HFFc6 (cell line): ENCODE measurements around the gene CTNNA2. TPM values are rescaled to one million over a fixed set of nuclear protein-coding genes. Genes with fewer than 3 reads are reported as not detected.

Experiments
- DNase-seq: peaks from one replicate; pipeline ENCODE4 v3.0.0-alpha.2; 2018
- H3K27ac Mint-ChIP-seq: 2 replicates; pipeline ENCODE4 v1.8.0; 2020; ENCODE audit warnings: mild to moderate bottlenecking, mixed read lengths
- H3K27me3 Mint-ChIP-seq: 2 replicates; pipeline ENCODE4 v1.8.0; 2021; ENCODE audit warnings: mild to moderate bottlenecking, moderate library complexity, mixed read lengths; ENCODE audit not compliant: insufficient read depth
- H3K36me3 Mint-ChIP-seq: 2 replicates; pipeline ENCODE4 v1.8.0; 2021; ENCODE audit warnings: low read depth, mixed read lengths
- H3K4me1 Mint-ChIP-seq: 2 replicates; pipeline ENCODE4 v1.8.0; 2020; ENCODE audit warnings: low read depth, mixed read lengths
- H3K4me3 Mint-ChIP-seq: 2 replicates; pipeline ENCODE4 v1.8.0; 2020; ENCODE audit warnings: mild to moderate bottlenecking, moderate library complexity, mixed read lengths
- H3K9me3 Mint-ChIP-seq: 2 replicates; pipeline ENCODE4 v1.8.0; 2020; ENCODE audit warnings: mild to moderate bottlenecking, mixed read lengths
- CTCF ChIP-seq: fragments of 200-600 bp; sonication (generic); IDR thresholded peaks from 2 replicates; pipeline ENCODE4 v1.5.0; 2021; ENCODE audit warnings: antibody characterized with exemption, mild to moderate bottlenecking
- microRNA-seq: library from miRNA; unstranded; fragments of <30 nt; microRNA quantifications from one replicate; pipeline ENCODE4, GENCODE V29; 2019
- total RNA-seq, 6 experiments: library from RNA; stranded (reverse); fragmentation: NEBNext Ultra II Directional; extraction: Animal tissue kit (Norgen Biotek cat#: 25700); gene quantifications; 2 replicates in 1 of 6; 3 replicates in 5 of 6; pipeline ENCODE4 v1.2.3, GENCODE V29; 2021

The CTNNA2 gene
- total RNA-seq, 6 experiments from 2014 or later = not detected

- H3K36me3 Mint-ChIP-seq = no peaks in the 10 kb centered on the region
- TF ChIP-seq CTCF = no peak
- H3K9me3 Mint-ChIP-seq = peaks cover 59% of the 10 kb centered on the region
- no peak for DNase-seq
- no peak overlapping the region for H3K4me3 Mint-ChIP-seq
- H3K27me3 Mint-ChIP-seq = no peaks in the 10 kb centered on the region
- H3K4me1 Mint-ChIP-seq = no peaks in the 10 kb centered on the region
- no peak overlapping the region for H3K27ac Mint-ChIP-seq
Observed at GRCh38 chr2:80651435-80651834, 1138.6 kb downstream of the CTNNA2 start.

DNA sequence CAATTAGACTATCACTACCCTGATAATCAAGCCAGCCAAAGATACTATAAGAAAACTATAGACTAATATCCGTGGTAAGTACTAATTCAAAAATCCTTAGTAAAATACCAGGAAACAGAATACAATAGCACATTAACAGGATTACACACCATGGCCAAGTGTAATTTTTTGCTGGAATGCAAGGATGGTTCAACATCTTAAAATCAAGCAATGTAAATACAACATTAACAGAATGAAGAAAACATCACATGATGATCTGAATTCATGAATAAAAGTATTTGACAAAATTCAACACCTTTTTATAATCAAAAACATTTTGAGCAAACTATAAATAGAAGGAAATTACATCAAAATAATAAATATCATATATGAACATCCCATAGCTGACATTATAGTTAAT, 1142.4 kb downstream of the CTNNA2 start:
- H3K27ac Mint-ChIP-seq = no peak overlapping the region
- H3K9me3 Mint-ChIP-seq = peaks cover 46% of the 10 kb centered on the region

DNA sequence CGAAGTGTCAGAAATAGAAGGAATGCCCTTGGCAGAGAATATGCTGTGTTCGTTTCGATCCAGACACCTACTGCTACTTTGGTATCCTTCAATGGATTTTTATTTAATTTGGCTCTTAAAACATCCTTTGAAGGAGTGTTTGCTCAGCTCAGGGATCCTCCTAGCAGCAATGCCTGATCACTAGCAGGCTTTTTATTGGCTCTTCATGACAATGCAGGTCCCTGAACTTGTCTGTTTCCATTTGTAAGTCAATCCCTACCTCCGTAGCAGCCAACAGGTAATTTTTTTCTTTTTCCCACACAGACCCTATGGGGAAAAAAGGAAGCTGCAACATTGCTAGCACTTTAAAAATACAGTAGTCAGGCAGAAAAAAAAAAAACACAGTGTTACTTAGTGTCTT, 1157.9 kb downstream of the CTNNA2 start:
- H3K4me3 Mint-ChIP-seq = no peak overlapping the region
- no peak overlapping the region for H3K27ac Mint-ChIP-seq
- DNase-seq = no peak
- H3K4me1 Mint-ChIP-seq = no peaks in the 10 kb centered on the region
- no peaks in the 10 kb centered on the region for H3K36me3 Mint-ChIP-seq
- no peaks in the 10 kb centered on the region for H3K27me3 Mint-ChIP-seq
- no peak for TF ChIP-seq CTCF
- H3K9me3 Mint-ChIP-seq = peaks cover 29% of the 10 kb centered on the region

More for the DNA sequence above, 1142.4 kb downstream of the CTNNA2 start:
- Mint-ChIP-seq H3K27me3 (no peaks in the 10 kb centered on the region), H3K4me1 (no peaks in the 10 kb centered on the region), H3K4me3 (no peak overlapping the region), H3K36me3 (no peaks in the 10 kb centered on the region)
- DNase-seq = no peak
- no peak for TF ChIP-seq CTCF

DNA sequence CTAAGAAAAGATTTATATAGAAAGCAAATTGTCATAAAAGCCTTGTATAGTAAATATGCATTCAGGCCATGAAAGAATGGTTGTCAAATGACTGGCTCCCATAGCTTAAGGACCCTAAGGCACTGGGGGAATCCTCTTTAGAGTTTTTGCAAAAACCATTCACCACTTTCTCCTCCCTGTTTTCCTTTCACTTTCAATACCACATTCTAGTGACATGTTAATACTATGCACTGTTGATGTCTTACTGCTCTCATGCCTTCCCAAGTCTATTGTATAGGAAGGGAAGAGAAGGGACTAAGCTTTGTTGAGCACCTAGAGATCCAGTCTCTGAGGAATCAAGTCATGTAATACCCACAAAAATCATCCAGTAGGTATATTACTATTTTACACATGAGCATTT, 1174.7 kb downstream of the CTNNA2 start:
- Mint-ChIP-seq H3K36me3 (no peaks in the 10 kb centered on the region), H3K27ac (no peak overlapping the region), H3K4me1 (no peaks in the 10 kb centered on the region), H3K27me3 (no peaks in the 10 kb centered on the region), H3K9me3 (peaks cover under 1% of the 10 kb centered on the region), H3K4me3 (no peak overlapping the region)
- no peak for TF ChIP-seq CTCF
- no peak for DNase-seq

DNA sequence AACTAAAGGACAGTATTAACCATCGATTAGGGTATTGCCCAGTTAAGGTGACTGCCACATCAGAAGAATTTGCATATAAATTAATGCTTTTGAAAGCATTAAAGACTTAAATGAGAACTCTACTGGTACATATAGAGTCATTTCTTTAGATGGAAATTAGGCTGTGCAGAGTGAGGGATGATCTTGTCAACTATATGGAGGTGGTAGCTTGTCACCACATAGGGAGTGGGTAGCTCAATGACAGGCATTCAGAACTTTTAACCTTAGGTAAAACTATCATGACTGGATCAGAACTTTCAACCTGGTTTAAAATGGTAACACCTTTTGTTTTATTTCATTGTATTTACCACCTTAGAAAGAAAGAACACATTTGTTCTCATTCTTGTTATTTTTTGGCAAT, 1176.3 kb downstream of the CTNNA2 start:
- no peak overlapping the region for H3K27ac Mint-ChIP-seq
- no peaks in the 10 kb centered on the region for H3K27me3 Mint-ChIP-seq
- H3K4me3 Mint-ChIP-seq = no peak overlapping the region
- no peaks in the 10 kb centered on the region for H3K36me3 Mint-ChIP-seq
- no peaks in the 10 kb centered on the region for H3K4me1 Mint-ChIP-seq
- H3K9me3 Mint-ChIP-seq = peaks cover 12% of the 10 kb centered on the region
- TF ChIP-seq CTCF = no peak
- no peak for DNase-seq

Small RNA genes lying within 50 kb of the gene (microRNA-seq; reads per million reads assigned to microRNA genes)
- gene MIR4264 (not detected), gene MIR8080 (not detected)
